Measurements from ENCODE around the gene TIAM1.

TIAM1 gene

GRCh38 chr21:31132574-31133242 is 211.4 kb downstream of the TIAM1 start:
- DNase-seq (ENCODE audit: low spot score): no peak

- no peak for DNase-seq (ENCODE audit: low spot score)
Measured at GRCh38 chr21:31130821-31131220, 213.2 kb downstream of the TIAM1 start.

DNA sequence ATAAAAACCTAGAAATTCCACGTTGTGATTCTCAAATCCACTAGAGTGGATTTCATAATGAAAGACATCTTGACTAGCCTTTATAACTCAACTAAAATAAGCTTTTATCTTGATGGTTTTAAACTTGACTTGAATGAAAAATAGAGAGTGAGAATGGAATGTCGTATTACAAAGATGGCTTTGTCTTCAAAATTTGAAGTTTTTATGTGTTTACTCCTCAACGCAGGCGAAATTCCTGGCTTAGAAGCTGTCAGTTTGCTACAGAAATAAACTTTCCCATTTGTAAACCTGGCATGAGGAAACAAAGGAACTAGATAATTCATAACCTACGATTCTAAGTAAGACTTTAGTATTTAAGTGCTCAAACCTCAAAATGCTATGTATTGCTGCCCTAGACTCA is 215.8 kb downstream of the TIAM1 start:
- no peak for DNase-seq (ENCODE audit: low spot score)

GRCh38 chr21:31124010-31124409 is 220.1 kb downstream of the TIAM1 start:
- no peak for DNase-seq (ENCODE audit: low spot score)

GRCh38 chr21:31119199-31119598 is 224.9 kb downstream of the TIAM1 start:
- no peak for DNase-seq (ENCODE audit: low spot score)

- DNase-seq (ENCODE audit: low spot score): peak; percentile 10
Measured at GRCh38 chr21:31117128-31117916, 226.7 kb downstream of the TIAM1 start.

DNA sequence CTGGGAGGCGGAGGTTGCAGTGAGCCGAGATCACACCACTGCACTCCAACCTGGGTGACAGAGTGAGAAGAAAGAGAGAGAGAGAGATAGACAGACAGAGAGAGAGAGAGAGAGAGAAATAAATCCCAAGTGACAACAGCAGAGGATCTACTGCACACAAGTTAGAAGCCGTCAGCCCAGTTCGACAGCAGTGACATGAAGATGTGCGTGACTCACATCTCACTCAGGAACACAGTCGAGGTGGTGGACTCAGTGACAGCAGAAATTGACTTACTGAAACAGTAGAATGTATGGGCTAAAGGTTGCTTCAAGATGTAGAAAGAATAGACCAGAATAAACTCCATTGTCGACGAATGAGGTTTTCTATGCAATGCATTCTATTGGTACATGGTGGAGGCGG is 228.8 kb downstream of the TIAM1 start:
- no peak for DNase-seq (ENCODE audit: low spot score)

GRCh38 chr21:31111093-31111492 is 233.0 kb downstream of the TIAM1 start:
- DNase-seq (ENCODE audit: low spot score): no peak

DNA sequence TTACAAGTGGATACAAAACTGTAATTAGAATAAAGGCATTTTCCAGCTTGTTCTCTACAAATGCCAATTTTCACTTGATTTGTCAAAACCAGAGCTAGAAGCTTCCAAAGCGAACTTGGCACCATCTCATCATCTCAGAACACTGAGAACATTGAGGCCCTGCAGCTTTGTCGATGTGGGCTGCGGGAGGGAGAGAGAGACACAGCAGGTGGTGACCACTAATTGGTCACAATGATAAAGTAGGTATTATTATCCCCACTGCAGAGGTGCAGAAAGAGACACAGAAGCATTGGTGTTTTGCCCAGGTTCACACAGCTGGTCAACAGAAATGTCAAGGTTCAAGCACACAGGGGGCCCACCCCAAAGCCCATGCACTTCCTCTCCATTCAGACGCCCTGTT is 233.6 kb downstream of the TIAM1 start:
- no peak for DNase-seq (ENCODE audit: low spot score)

DNA sequence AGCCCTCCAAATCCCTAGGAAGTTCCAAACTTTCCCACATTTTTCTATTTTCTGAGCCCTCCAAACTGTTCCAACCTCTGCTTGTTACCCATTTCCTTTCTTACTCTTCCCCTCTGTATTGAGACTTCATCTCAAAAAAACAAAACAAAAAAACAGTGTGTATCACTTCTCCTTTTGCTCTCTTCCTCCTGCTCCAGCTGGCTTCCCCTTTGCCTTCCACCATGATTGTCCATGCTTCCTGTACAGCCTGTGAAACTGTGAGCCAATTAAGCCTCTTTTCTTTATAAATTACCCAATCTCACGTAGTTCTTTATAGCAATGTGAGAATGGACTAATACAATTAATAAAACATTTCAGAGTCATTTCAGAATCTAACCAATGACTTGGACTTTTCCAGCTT is 236.2 kb downstream of the TIAM1 start:
- DNase-seq (ENCODE audit: low spot score): no peak

DNA sequence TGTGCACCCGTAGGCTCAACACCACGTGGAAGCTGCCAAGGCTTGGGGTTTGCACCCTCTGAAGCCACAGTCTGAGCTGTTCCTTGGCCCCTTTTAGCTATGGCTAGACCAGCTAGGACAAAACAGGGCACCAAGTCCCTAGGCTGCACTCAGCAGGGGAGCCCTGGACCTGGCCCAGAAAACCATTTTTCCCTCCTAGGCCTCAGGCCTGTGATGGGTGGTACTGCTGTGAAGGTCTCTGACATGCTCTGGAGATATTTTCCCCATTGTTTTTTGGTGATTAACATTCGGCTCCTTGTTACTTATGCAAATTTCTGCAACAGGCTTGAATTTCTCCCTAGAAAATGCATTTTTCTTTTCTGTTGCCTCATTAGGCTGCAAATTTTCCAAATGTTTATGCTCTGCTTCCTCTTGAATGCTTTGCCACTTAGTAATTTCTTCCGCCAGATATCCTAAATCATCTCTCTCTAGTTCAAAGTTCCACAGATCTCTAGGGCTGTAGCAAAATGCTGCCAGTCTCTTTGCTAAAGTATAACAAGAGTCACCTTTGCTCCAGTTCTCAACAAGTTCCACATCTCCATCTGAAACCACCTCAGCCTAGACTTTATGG is 236.8 kb downstream of the TIAM1 start:
- no peak for DNase-seq (ENCODE audit: low spot score)

DNA sequence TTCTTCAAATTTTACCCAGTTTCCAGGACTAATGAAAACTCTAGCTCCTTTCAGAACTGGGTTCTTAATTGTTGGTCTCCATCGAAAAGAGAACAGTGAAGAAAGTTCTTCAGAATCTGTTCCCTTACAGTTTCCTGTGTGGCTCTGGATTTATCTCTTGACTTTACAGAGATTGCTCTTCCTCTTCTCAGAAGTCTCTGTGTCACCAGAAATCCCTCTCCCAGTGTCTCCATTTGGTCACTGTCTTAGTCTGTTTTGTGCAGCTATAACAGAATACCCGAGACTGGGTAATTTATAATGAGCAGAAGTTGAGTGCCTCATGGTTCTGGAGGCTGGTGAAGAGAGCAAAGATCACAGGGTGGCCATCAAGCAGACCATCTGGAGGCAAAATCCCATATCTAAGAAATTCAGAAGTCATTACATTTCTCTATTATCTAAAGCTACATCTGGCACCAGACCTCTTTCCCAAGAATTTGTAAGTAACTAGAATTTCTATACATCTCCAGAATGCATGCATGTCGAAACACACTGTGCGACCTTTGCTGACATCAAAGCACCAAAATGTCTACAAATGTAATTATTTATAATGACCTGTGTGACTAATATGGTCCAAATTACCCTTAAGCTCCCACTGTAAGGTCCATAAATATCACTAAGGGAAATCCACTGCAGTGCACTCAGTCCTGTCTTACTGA is 240.3 kb downstream of the TIAM1 start:
- DNase-seq (ENCODE audit: low spot score): no peak

- DNase-seq (ENCODE audit: low spot score): no peak
Measured at GRCh38 chr21:31103163-31103562, 240.9 kb downstream of the TIAM1 start.

GRCh38 chr21:31099122-31099521 is 244.9 kb downstream of the TIAM1 start:
- no peak for DNase-seq (ENCODE audit: low spot score)

GRCh38 chr21:31098576-31099005 is 245.5 kb downstream of the TIAM1 start:
- peak; percentile 19 for DNase-seq (ENCODE audit: low spot score)

- no peak for DNase-seq (ENCODE audit: low spot score)
Measured at GRCh38 chr21:31092832-31093625, 251.0 kb downstream of the TIAM1 start.

DNA sequence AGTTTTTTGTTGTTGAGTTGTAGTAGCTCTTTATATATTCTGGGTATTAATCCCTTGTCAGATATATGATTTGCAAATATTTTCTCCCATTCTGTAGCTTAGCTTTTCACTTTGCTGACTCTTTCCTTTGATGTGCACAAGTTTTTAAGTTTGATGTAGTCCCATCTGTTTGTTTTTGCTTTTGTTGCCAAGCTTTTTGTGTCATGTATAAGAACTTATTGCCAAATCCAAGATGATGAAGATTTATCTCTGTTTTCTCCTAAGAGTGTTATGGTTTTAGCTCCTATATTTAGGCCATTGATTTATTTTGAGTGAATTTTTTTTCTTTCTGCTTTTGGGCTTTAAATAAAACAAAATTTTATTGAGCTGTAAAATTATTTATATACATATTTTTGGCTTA is 253.7 kb downstream of the TIAM1 start:
- no peak for DNase-seq (ENCODE audit: low spot score)

DNA sequence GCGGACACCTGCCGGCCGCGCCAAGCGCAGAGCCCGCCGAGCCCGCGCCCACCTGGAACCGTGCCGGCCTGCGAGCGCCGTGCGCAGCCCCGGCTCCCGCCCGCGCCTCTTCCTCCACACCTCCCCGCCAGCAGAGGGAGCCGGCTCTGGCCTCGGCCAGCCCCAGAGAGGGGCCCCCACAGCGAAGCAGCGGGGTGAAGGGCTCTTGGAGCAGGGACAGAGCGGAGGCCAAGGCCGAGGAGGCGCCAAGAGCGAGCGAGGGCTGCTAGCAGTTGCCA is 255.6 kb downstream of the TIAM1 start:
- DNase-seq (ENCODE audit: low spot score): no peak

- DNase-seq (ENCODE audit: low spot score): no peak
Measured at GRCh38 chr21:31087639-31088473, 256.2 kb downstream of the TIAM1 start.

DNA sequence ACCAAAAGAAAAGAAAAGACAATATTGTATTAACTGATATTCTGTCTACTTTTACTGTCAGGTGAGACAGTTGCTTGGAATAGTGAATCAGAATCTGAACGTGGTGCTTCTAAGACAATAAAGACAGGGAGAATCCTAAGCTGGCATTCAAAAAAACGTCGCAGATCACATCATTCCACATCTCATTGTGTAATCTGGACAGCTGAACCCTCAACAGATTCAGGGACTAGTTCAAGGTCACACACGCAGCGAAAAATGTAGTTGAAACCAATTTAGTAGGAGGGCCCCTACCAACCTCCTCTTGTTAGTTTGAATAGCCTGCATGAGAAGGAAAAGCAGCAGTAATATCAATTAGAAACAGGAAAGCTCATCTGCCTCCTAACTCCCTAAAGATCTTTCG is 259.4 kb downstream of the TIAM1 start:
- DNase-seq (ENCODE audit: low spot score): no peak

GRCh38 chr21:31078796-31079195 is 265.3 kb downstream of the TIAM1 start:
- no peak for DNase-seq (ENCODE audit: low spot score)

Data from LoVo (cell line).